Islet precursor cell (in vitro differentiated cells): ENCODE data around the gene TNP1.

Source experiments
- DNase-seq: peaks from one replicate; pipeline ENCODE4 v3.0.0-alpha.2; 2018

Gene TNP1

DNA sequence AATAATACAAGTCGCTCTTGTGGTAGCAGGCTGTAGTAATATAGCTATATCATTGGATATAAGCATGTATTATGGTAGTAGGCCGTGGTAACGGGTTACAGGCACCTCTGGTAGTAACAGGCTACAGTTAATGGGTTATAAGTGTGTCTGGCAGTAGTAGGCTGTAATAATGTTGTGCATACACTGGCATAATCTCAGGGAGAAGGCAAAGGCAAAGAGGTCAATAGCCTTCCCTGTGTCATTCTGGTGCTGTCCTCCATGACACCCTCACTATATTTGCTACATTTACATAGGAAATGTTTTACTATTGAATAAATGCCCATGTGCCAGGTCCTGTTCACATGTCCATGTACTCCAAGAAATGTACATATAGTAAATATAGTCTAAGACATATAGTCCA lies 12.8 kb upstream of the TNP1 start:
- DNase-seq: no peak

DNA sequence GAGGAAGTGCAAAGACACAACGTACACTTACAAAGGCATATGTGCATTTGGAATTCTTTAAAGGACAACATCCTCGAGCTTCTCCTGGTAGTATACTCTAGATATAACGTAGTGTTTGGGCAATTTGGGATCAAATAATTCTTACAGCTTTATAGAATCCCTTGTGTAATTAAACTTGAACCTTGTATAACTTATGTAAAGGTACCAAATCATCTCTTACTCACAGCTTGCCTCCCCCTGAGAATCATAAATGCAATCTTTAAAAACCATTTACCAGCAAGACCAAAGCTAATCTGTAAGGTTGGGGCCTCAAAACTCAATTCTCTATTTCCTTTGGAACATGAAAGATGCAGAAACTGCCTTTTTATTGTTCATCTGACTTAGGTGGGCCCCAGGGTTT lies 12.2 kb upstream of the TNP1 start:
- DNase-seq: no peak

DNA sequence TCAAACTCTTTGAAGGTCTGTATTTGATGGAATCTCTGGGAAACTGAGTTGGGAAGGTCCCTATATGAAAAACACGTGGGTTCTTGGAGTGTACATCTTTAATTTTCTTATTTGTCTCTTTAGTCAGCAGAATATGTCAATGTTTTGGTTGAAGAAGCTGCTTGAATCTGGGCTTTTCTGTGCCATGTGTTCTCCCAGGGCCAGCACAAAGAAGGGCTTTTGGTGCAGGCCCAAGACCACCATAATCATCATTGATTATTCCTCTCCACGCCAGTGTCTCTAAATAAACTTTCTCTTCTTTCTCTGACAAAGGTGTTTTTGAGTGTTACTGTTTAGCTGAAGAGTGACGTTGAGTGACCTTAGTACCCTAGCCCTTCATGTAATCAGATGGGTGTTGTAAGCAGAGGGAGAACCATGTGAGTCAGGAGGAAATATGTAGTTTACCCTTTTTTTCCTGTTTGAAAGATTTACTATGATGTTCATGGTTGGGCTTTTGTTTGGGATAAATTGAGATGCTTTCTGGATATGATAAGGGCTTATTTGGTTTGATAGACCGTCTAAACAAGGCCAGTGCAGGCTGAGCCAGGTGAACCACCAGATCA lies 11.6 kb upstream of the TNP1 start:
- no peak for DNase-seq

DNA sequence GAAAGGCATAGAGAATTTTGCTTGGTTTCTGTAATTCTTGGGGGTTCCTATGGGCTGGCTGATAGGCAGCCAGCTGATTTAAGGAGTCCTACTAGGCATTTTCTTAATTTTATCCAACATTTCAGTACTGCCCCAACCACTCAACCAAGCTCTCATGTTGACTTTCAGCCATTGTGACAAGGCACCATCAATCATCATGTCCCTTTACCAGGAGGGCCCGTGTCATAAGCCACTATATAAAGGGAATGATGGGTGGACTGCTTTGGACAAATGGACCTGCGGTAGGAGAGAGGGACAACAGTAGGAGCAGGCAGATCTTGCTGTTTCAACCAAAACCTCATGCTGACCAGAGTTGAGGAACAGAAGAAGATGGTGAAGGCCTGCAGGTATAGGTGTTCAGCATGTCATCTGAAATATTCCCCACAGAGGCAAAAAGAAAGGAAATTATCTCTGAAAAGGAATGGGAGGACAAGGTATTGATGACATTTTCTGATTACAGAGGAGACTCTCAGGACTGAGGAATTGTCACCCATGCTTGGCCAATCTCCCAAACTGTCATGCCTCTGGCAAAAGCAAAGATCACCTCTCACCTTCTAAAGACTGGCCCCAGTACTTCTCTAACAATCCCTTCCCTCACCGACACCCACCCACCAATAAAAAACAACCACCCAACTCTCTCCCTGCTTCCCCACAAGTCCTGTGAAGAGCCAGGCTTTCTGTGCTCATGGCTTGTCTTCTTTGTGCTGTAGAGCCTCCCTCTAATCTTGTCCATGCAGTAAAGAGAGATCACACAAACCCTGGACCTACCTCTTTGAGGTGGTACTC lies 10.9 kb upstream of the TNP1 start:
- DNase-seq: no peak

DNA sequence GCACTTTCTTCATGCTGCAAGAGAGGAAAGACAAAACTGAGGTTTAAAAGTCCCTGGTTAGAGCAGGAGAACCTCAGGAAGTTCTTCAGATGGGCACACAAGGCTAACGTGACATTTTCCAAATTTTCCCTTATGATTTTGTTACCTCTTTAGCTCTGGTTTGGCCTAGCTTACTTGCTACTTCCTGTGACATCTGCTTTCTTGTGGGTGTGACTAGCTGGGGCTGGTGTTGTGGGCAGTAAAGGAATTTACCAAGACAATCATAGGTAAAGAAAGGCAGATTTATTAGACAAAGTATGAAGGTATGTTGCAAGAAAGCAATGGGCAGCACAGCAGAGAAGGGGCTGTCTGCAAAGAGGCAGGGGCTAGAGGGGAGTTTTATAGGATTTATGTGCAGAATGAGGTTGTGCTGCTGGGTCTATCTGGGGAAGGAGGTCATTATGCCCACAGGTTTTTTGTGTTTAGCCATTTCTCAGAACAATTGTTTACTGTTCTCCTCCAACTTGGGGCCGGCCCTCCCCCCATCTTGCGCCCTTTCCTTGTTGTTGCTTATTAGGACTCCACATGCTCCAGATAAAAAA lies 6.7 kb upstream of the TNP1 start:
- no peak for DNase-seq

DNA sequence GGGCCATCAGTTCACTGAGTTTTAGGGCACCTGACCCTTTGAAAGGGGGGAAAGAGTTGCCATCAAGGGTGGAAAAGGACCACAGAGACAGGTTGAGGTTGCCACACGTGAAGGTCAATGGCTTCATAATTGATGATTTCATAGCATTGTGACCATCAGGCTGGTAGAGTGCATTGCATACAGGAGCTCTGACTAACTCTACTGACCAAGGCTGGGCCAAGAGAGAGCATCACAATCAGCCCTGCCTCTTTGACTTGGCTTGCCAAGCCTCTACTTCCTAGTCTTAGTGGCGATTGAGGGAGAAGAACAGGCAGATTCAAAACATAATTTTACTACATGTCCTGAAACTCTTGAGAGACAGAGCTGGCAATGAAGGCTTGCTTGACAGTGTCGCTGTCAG lies 5.8 kb upstream of the TNP1 start:
- DNase-seq: no peak

DNA sequence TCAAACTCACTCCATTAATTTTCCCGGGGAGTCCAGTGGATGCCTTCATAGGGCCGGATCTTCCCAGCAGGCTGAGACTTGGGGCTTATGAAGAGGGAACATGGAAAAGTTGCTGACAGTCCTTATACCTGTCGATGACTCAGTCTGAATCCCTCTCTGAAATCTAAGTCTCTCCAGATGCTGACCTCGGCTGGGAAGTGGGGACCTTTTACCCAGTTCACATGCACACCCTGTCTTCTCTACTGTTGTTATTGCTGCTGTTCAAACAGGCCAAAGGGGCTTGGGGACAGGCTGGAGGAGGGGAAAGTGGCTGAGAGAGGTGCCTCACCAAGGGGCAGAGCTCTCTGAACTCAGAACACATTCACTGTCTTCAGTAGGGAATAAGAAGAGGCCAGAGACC lies 4.1 kb upstream of the TNP1 start:
- DNase-seq: no peak

DNA sequence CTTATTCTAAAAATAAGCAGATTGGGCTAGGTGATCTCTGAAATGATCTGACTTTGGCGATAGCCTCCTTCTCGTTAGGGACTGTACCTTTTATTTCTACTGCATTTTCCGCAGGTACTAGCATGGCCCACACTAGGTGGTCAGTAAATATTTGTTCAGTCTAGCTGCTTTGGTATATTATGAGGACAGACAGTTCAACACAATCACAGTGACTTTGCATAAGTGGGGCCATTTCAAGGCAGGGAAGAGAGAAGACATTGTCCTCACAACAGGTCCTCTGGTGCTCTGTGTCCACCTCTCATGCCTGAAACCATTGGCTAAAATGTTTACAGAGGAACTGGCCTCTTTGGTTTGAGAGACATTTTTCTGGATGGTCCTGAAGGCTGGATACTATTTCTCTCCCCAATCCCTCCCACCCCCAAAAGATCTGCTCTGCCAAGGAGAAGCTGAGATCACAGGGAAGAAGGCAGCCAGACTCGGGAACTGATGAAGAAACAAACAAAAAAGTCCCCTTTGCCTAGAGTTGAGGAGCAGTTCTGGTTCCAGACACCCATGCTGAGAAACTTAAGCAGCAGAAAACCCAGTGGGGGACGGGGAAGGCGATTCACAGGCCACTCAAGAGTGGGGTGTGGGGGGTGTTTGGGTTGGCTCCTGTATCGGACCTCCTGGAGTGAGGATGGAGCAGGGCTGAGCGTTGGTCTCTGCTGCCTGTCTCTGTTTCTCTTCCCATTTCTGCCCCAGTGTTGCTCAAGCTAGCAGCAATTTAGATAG lies 2.9 kb upstream of the TNP1 start:
- no peak for DNase-seq

DNA sequence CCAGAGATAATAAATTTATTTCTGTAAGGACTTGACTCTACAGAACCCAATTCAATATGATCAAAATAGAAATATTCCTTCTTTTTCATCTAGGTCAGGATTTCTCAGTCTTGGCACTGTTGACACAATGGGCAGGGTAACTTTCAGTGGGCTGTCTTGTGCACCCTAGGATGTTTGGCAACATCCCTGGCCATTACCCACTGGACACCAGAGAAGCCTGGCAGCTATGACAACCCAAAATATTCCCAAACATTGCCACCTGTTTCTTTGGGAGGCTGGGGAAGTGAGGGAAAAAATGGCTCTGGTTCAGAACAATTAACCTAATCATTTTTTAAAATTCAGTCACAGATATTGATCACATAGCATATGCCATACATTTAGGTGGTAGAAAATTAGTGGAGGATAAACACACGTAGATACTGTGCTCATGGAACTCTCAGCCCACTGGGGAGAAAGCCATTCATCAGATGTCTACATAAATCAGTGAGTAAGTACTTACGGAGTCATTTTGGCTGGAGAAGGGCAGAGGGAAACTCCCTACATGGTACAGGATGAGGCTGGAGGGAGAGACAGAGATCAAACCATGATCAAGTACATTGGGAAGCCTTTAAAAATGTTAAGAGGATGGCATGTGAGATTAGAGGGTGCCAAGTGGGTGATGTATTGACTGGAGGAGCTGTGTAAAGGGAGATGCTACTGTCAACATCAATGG lies 718 bp upstream of the TNP1 start:
- DNase-seq: no peak

DNA sequence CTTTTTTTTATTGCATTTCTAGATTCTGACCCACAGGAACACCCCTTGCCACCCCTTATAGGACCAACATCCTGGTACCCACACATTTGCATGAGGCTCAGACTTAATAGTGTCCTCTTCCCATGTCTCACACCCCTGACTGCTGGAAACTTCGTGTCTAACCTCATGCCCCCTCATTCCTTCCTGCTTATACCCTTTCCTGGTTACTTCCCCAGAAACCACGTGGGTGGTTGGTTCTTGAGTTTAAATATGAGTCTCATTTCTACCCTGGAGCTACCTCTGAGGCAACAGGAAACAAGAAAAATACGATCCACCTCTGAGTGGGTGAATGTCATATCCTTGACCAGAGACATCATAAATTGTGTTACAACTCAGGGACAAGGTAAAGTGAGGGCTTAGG lies 1.6 kb downstream of the TNP1 start:
- no peak for DNase-seq

DNA sequence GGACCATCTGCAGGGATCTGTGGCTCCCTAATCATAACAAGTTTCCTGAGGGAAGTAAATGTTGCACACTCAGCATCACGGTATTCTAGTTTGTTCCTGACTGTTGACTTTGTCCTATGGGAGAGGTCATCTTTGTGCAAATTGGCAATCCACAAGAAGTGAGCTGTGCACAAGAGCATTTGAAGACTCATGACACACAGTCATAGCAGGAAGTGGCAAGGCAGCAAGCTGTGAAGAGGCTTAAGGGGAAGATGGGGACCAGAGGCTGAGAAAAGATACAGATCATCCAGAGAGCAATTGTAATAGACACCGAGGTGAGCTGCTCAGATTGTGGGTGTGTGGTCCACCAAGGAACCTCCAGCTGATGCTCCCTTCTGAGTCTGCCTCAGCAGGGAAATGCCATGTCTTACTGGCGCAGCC lies 2.7 kb downstream of the TNP1 start:
- DNase-seq: no peak

DNA sequence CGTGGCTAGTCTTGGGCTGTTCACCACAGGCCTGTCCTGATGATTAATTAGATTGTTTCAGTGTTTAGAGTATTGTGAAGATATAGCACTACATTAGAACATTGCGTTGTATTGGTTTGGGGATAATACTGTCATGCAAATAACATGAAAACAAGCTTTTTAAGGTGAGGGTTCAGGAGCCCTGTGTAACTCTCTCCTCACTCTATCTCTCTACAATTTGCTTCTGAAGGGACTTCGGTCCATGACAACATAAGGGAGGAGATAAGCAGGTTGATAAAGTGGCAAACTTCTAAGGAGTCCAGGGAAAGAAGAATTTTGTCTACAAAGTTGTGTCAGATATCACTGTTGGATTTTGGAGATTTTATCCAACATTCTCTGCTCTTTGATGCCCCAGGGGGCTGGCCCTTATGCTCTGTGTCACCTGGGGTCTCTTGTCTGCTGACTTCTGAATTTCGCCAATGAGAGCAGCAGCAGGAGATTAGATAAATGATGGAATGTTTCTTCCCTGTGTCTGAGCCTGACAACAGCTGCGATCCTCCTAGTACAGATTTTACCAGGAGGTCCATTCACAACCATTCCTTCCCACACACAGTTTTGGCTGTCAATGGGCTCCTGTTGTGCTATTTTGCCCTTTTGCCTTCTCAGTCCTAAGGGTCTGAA lies 3.3 kb downstream of the TNP1 start:
- no peak for DNase-seq

DNA sequence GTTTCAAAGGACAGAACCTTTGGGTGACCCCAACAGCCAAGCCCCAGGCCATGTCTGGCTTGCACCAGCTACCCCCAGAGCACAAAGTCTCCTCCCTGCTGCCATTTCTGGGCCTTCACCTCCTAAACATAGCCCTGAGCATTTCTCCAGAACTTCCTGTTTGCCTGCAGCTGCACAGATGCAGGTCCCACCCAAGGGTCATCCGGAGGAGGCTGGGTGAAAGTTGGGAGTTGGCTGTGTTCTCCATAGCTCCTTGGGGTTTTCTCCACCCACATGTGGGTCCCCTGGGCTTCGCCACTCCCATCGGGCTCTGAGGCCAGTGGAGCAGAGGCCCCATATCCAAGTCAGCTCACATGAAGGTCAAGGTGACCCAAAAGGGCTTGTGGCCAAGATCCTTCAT lies 4.3 kb downstream of the TNP1 start:
- DNase-seq: no peak

DNA sequence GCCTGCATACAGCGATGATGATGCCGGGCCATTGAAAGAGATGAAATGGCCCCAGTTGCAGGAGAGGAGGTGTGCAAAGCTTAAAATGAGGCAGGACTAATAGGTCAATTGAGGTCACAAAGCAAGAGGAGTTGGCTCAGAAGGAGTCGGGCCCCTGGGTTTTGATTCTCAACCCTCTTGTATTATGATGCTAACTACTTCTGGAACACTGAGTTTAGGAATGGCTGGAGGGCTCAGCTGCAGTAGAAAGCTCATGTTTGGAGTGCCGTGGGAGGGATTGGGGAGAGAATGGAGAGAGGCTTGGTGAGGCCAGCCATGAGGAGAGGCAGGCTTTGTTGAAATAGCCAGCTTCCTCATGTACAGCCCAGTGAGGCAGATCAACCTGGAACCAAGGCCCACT lies 4.8 kb downstream of the TNP1 start:
- DNase-seq: no peak

DNA sequence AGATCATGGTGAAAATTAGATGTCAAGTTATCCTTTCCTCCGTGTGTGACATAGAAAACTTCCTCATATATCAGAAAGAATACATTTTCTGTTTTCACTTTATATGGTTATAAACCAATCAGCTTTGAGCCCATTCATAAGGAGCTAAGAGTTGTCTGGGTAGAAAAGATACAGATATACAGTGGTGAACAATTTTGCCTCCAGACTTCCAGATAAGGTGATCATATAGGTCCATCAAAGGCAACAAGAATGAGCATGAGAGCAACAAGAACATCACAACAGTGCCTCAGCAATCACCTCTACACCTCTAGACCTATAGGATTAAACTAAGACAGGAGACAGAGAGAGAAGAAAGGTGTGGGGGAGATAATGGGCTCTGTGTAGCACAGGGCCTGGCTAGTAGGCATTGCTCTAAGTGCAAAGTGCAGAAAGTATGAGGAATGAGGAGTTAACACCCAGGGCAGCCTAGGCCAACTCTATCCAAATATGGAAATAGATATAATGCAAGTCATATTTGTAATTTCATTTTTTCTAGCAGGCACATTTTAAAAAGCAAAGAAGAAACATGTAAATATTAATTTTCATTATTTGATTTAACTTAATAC lies 8.3 kb downstream of the TNP1 start:
- DNase-seq: no peak

DNA sequence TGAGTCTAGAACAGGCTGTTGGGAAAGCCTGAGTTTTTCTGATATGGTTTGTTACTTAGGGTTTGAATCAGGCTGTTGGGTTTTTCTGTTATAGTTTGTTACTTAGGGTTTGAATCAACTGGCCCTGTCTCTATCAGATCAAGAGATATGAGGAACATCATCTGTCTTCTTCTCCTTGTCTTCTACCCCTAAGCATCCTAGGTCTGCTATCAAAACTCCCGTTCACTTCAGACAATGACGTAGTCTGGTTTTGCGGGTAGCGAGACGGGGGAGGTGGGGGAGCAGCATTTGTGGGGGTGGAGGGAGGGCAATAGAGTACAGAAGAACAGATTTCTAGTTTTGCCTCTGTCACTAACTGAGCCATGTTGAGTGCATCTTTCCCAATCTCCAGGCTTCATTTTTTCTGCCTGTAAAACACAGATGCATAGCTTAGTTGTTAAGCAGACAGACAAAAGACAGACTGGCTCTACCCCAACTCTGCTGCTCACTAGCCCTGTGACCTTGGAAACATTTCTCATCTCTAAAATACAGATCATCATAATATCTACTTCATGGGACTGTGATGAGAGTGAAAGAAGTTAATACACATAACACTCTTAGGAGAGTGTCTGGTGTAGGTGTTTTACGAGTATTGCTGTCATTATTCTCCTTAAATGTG lies 9.1 kb downstream of the TNP1 start:
- DNase-seq: no peak

DNA sequence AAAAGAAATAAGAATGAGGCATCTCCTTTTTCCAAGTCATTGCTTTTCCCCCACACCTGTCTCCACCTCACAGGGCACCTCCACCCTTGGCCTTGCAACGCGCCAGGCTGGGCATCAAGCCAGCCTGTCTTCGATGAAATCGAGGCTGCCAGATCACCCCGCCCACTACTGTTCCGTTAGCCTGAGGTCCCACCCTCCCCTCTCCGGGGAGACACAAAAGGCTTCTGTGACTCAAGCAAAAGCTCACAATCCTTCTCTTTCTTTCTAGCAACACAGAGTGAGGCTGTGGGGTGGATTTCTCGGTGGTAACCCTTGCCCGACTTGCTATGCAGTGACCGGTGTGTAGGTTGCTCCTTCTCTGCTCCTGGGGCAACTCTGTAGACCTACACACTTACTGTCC lies 9.9 kb downstream of the TNP1 start:
- DNase-seq: no peak

DNA sequence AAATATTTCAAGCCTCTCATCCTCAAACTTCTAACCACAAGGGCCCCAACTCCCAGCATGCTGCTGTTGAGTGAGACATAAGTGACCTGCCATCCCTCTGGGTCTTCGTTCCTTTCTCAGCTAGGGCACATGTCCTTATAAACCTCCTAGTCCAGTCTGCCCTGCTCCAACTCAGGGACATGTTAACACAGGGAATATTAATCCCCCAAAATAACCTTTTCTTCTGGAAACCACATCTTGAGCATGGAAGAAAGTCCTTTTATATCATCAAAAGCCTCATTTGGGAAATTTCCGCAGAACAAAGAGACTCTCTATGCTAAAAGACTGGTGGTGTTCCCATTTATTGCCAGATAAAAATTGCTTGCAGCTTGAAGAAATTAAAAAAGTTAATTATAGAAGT lies 14.4 kb downstream of the TNP1 start:
- DNase-seq: no peak

DNA sequence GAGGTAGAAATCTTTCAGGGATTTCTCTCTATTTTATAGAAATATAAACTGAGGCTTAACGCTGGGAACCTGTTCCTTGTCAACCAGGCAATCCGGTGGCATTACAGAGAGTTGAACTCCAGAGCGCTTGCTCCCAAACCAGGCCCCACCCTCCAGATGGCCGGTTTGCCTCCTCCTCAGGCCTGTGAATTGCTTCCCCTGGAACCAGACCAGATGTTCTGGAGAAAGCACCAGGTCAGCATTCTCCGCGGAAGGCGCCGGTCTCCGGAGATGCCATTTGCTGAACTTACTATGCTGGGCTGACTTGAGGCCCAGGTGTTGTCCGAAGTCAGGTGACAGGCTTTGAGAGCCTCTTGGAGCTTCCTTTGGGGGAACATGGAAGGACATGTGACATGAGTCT lies 17.2 kb downstream of the TNP1 start:
- no peak for DNase-seq

DNA sequence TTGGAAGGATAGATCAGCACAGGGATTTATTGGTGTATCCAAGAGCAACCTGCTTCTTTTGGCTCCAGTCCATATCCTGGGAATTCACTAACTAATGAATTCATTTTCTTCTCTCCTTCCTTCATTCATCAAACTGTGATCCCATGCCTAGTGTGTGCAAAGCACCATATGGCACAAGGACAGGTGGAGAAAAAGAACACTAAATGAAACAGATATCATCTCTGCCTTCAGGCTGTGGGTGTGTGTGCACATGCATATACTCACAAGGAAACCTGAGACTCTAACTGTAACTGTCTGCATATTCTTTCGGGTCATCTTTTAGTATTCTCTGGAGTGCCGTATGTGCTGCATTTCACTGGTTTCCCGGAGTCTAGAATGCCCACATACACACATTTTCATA lies 20.2 kb downstream of the TNP1 start:
- DNase-seq: no peak

DNA sequence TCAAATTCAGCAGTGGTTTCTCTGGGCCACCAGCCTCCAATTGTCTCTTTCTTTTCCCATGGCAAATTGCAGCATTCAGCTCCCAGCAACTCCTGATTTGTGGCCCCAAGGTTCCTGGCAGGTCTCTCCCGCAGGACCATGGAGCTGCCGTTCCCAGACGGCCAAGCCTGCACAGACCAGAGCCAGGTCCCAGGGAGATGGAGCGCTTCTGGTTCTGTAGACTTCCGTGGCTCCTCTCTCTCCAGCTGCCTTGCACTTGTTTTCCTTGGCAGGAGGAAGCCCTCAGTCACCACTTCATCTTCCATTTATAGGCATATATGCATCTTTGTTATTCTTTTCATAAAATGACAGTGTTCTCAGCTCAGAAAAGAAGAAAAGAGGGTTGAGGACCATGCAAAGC lies 21.7 kb downstream of the TNP1 start:
- DNase-seq: no peak

DNA sequence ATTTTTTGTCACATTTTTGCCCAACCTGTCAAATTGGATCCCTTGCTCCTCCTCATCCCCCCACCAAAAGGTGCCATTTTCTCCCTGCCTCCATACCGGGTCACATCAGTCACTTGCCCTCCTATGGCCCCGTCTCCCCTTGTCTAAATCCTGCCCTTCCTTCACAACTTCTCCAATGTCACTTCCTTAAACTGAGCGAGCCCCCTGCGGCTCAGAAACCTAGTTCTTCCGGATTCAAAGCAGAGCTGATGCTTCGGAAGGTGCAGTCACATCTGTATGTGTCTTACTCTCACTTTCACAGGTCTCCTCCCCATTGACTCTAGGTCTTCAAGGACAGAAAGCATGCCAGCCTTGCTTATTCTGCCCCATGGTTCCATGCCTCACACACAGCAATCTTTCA lies 22.1 kb downstream of the TNP1 start:
- no peak for DNase-seq
